Aortic smooth muscle cell (primary cell): ENCODE measurements around the gene FILIP1L. TPM values are rescaled to one million over a fixed set of nuclear protein-coding genes. Genes with fewer than 3 reads are reported as not detected.

ENCODE experiments used
- total RNA-seq: library from RNA; depleted of rRNA; stranded (reverse); fragments of >200 nt; gene quantifications from 2 replicates; pipeline ENCODE4 v1.2.3, GENCODE V29; 2014

The FILIP1L gene
- 14.0 and 32.1 TPM in 2 replicates for total RNA-seq

DNA sequence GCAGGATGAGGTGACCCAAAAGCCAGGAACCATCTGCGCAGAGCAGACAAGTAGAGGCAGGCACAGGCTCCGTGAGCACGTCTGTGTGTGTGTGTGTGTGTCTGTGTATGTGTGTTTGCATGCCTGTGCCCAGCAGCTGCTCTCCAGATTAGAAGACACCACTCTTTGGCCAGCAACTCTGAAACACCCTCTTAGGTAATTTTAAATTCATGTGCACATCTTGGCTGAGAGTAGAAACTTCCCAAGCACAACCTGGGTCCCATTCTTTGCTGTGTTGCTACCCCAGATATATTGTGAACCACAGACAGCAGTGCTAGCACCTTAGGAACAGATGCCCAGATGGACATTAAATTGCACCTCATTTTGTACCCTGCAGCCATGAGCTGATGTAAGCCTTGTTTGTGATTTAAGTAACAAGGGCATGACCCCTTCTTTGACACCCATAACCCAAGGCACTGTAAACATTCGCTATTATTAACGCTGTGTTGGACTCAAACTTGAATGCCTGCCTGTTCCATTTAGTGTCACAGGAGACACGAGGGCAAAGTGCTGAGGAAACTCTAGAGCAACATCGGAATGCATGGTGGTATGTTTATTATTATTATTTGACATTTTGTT is at the start of gene FILIP1L:
Gene FILIP1L, minus strand, starts transcription at position 89 of the 618 bp plus-strand sequence.

DNA sequence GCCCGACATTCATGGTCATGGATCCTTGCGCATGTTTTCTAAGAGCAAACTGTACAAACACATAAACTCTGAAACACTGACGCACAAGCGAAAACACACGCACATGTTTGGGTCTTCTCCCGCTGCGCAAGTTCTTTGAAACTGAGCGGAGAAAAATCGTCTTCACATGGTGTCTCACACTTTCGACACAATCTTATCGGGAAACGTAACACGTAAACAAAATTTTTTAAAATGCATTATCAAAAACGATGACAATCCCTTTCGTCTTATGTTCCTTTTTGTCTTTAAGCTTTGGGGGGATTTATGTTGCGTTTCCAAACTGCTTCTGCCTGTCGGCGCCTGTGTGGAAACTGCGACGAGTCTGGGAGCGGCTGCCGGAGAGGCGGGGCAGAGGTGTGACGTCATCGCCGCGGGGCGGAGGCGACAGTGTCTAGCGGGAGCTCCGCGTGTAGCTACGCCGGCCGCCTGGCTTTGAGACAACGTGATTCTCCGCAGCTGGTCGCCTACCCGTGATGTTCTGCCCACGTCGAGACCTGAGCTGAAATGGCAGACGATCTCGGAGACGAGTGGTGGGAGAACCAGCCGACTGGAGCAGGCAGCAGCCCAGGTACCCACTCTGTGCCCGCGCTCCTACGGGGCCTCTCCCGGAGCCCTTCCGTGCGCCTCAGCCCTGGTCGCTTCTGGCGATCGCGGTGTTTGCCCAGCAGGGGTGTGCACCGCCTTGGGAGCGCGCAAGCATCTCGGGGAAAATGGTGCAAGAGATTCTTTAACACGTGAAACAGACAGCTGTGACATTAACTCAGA is 296.7 kb downstream of the FILIP1L start, which contains the start of gene CMSS1:
Gene CMSS1, plus strand, starts transcription at position 426 of the 804 bp plus-strand sequence.

Other genes starting within 250 kb of the FILIP1L start
- 63.3 and 68.8 TPM in 2 replicates for gene TBC1D23, start 146.5 kb upstream of the FILIP1L start, total RNA-seq
- 13.6 and 21.6 TPM in 2 replicates for gene NIT2, start 220.3 kb upstream of the FILIP1L start, total RNA-seq